HCT116 (cell line): ENCODE results near the gene COL4A4. TPM values are rescaled to one million over a fixed set of nuclear protein-coding genes. Genes with fewer than 3 reads are reported as not detected.
A peak's percentile ranks its signal among the peaks of the same experiment; 100 is the strongest.

Experiments
- ATAC-seq: fragments of 200-7000 bp; cut with Tn5 transposase; 2 replicates; pipeline ENCODE4 v1.9.1; 2020; ENCODE audit warnings: mild to moderate bottlenecking, moderate library complexity
- Bru-seq: library from RNA; stranded (reverse); fragments of 400-500 nt; gene quantifications from one replicate; lab custom pipeline; 2021; lab: Mats Ljungman, UMichigan
- BruChase-seq, 2 experiments: library from RNA; stranded (reverse); fragments of 400-500 nt; gene quantifications; one replicate each; lab custom pipeline; 2021; lab: Mats Ljungman, UMichigan
- BruUV-seq: library from RNA; stranded (reverse); fragments of 400-500 nt; replicated peaks from 2 replicates; lab custom pipeline; 2021; lab: Mats Ljungman, UMichigan
- CTCF ChIA-PET: fragments of 300-600 bp; sonication (Branson Sonifier 250); formaldehyde crosslinking; loops from one replicate; lab custom pipeline; 2021; ENCODE audit warnings: antibody characterized with exemption; lab: Charles Lee
- POLR2A ChIA-PET: fragments of 300-600, 350-600 bp; sonication (Branson Sonifier 250); formaldehyde crosslinking; loops from one replicate; lab custom pipeline; 2021; ENCODE audit warnings: antibody characterized with exemption; lab: Charles Lee
- RAD21 ChIA-PET, 2 experiments: fragments of 300-600 bp; sonication (Branson Sonifier 250); formaldehyde crosslinking; loops; one replicate each; lab custom pipeline; 2023; ENCODE audit warnings: low total read pairs in 2 of 2; ENCODE audit not compliant: uncharacterized antibody in 2 of 2, unreplicated experiment in 2 of 2, low non-redundant PET in 1 of 2; lab: Charles Lee
- DNase-seq: peaks from one replicate; pipeline ENCODE4 v3.0.0-alpha.2; 2010; ENCODE audit warnings: low read depth, low spot score
- H2AFZ ChIP-seq: fragments of 200-600 bp; shearing (Covaris generic), sonication (generic); 2 replicates; pipeline ENCODE4 v1.6.1; 2017; ENCODE audit warnings: low read depth, mixed run types, mixed read lengths, antibody characterized with exemption, low read length; ENCODE audit not compliant: poor library complexity, severe bottlenecking
- H3K27ac ChIP-seq: 2 replicates; pipeline ENCODE4 v1.5.1; 2012; ENCODE audit warnings: low read depth, low read length
- H3K27me3 ChIP-seq: fragments of 200-600 bp; sonication (generic); 2 replicates; pipeline ENCODE4 v1.6.1; 2016; ENCODE audit warnings: mixed run types, low read length, mixed read lengths; ENCODE audit not compliant: insufficient read depth
- H3K36me3 ChIP-seq, 2 experiments: fragments of 200-500 bp in 1 of 2; fragments of 200-600 bp in 1 of 2; sonication (Bioruptor generic) in 1 of 2; sonication (generic) in 1 of 2; 2 replicates each; pipeline versions ENCODE4 v1.5.1 to v1.6.1; 2014 to 2016; ENCODE audit warnings: low read length in 2 of 2, inconsistent platforms in 1 of 2, mixed read lengths in 1 of 2, mixed run types in 1 of 2; ENCODE audit not compliant: insufficient read depth in 2 of 2, control insufficient read depth in 1 of 2
- H3K4me1 ChIP-seq, 2 experiments: fragments of 200-600 bp in 1 of 2; sonication (generic) in 1 of 2; 2 replicates each; pipeline versions ENCODE4 v1.5.1 to v1.6.1; 2012 to 2017; ENCODE audit warnings: low read length in 2 of 2, inconsistent platforms in 1 of 2, mild to moderate bottlenecking in 1 of 2, mixed read lengths in 1 of 2, mixed run types in 1 of 2, moderate library complexity in 1 of 2; ENCODE audit not compliant: insufficient read depth in 2 of 2, control insufficient read depth in 1 of 2
- H3K4me2 ChIP-seq: fragments of 200-600 bp; sonication (generic); 2 replicates; pipeline ENCODE4 v1.6.1; 2017; ENCODE audit warnings: mixed run types, low read length, mixed read lengths
- H3K4me3 ChIP-seq, 2 experiments: fragments of 200-600 bp in 1 of 2; sonication (generic) in 1 of 2; replicated peaks in 1 of 2; 2 replicates each; pipeline ENCODE4 v1.5.1; 2011 to 2016; ENCODE audit warnings: low read length in 2 of 2, control low read depth in 1 of 2, low read depth in 1 of 2, mild to moderate bottlenecking in 1 of 2, mixed read lengths in 1 of 2, mixed run types in 1 of 2
- H3K79me2 ChIP-seq: fragments of 200-600 bp; sonication (generic); 2 replicates; pipeline ENCODE4 v1.6.1; 2017; ENCODE audit warnings: mild to moderate bottlenecking, mixed run types, low read length, moderate library complexity, mixed read lengths; ENCODE audit not compliant: insufficient read depth
- H3K9ac ChIP-seq: fragments of 200-600 bp; sonication (generic); 2 replicates; pipeline ENCODE4 v1.6.1; 2016; ENCODE audit warnings: low read length, mixed read lengths
- H3K9me2 ChIP-seq: fragments of 200-600 bp; sonication (generic), shearing (Covaris generic); 2 replicates; pipeline ENCODE4 v1.6.1; 2017; ENCODE audit warnings: mixed run types, mild to moderate bottlenecking, moderate library complexity; ENCODE audit not compliant: insufficient read depth
- H3K9me3 ChIP-seq, 2 experiments: fragments of 200-500 bp in 1 of 2; fragments of 200-600 bp in 1 of 2; sonication (Bioruptor generic) in 1 of 2; sonication (generic) in 1 of 2; 2 replicates each; pipeline ENCODE4 v1.6.1; 2014 to 2017; ENCODE audit warnings: low read length in 2 of 2, mixed read lengths in 2 of 2, inconsistent platforms in 1 of 2, low read depth in 1 of 2, mild to moderate bottlenecking in 1 of 2, mixed run types in 1 of 2, moderate library complexity in 1 of 2; ENCODE audit not compliant: control insufficient read depth in 1 of 2, insufficient read depth in 1 of 2
- H4K20me1 ChIP-seq: fragments of 200-600 bp; sonication (generic), shearing (Covaris generic); 2 replicates; pipeline ENCODE4 v1.6.1; 2017; ENCODE audit warnings: mixed run types, mild to moderate bottlenecking, moderate library complexity; ENCODE audit not compliant: insufficient read depth
- EGR1 ChIP-seq: IDR thresholded peaks from 2 replicates; pipeline ENCODE4 v1.6.1; 2012; ENCODE audit warnings: low read depth
- ELF1 ChIP-seq: IDR thresholded peaks from 2 replicates; pipeline ENCODE4 v1.6.1; 2012; ENCODE audit warnings: low read depth, borderline replicate concordance
- EZH2 ChIP-seq: fragments of 200-600 bp; sonication (generic); IDR thresholded peaks from 2 replicates; pipeline ENCODE4 v1.6.1; 2017; ENCODE audit warnings: antibody characterized with exemption, mixed run types
- JUND ChIP-seq: IDR thresholded peaks from 2 replicates; pipeline ENCODE4 v1.6.1; 2012
- POLR2AphosphoS5 ChIP-seq: IDR thresholded peaks from 2 replicates; pipeline ENCODE4 v1.6.1; 2011; ENCODE audit warnings: mild to moderate bottlenecking, low read depth, low read length, moderate library complexity
- SIN3A ChIP-seq: IDR thresholded peaks from 2 replicates; pipeline ENCODE4 v1.6.1; 2012; ENCODE audit warnings: low read depth
- SP1 ChIP-seq: IDR thresholded peaks from 2 replicates; pipeline ENCODE4 v1.6.1; 2012; ENCODE audit warnings: low read depth
- ZNF274 ChIP-seq: fragments of 200-500 bp; sonication (Bioruptor generic); IDR thresholded peaks from 2 replicates; pipeline ENCODE4 v1.6.1; 2014; ENCODE audit warnings: mild to moderate bottlenecking, low read depth, low read length, inconsistent platforms
- intact Hi-C: fragments of 100-400 bp; cut with micrococcal nuclease; formaldehyde crosslinking; loops from 2 replicates; pipeline ENCODE4 v1.10.0; 2022
- long read RNA-seq: library from polyadenylated mRNA; unstranded; transcript quantifications from one replicate; pipeline ENCODE4 v2.0.0, GENCODE V29; 2021; ENCODE audit not compliant: unreplicated experiment
- polyA plus RNA-seq: library from polyadenylated mRNA; unstranded; fragments of >200 nt; gene quantifications from 2 replicates; pipeline ENCODE4 v1.2.1, GENCODE V29; 2012; ENCODE audit warnings: missing spikeins
- total RNA-seq: library from RNA; stranded (reverse); gene quantifications from one replicate; pipeline ENCODE4 v1.2.1, GENCODE V29; 2021; ENCODE audit not compliant: unreplicated experiment
- TF ChIP-seq, protein P1 (sequence below): IDR thresholded peaks from 2 replicates; pipeline ENCODE4 v1.6.1; 2012
- TF ChIP-seq, protein P2 (sequence below): IDR thresholded peaks from 2 replicates; pipeline ENCODE4 v1.6.1; 2012; ENCODE audit warnings: low read depth
- TF ChIP-seq, protein P3 (sequence below): IDR thresholded peaks from 2 replicates; pipeline ENCODE4 v1.6.1; 2012

The COL4A4 gene
- total RNA-seq (5.9 TPM), Bru-seq, nascent RNA (percentile 52 among the genes with signal in this experiment), BruChase-seq, experiment 1, labeled RNA remaining after a 6-hour chase (percentile 41 among the genes with signal in this experiment), BruChase-seq, experiment 2, labeled RNA remaining after a 2-hour chase (percentile 54 among the genes with signal in this experiment)
- polyA plus RNA-seq, result 1.9 and 2.0 TPM in 2 replicates
- long read RNA-seq, partial matches to known transcripts, result 3 of 14 reads
- long read RNA-seq, other reads (novel, unspliced or antisense), result 11 of 14 reads

DNA sequence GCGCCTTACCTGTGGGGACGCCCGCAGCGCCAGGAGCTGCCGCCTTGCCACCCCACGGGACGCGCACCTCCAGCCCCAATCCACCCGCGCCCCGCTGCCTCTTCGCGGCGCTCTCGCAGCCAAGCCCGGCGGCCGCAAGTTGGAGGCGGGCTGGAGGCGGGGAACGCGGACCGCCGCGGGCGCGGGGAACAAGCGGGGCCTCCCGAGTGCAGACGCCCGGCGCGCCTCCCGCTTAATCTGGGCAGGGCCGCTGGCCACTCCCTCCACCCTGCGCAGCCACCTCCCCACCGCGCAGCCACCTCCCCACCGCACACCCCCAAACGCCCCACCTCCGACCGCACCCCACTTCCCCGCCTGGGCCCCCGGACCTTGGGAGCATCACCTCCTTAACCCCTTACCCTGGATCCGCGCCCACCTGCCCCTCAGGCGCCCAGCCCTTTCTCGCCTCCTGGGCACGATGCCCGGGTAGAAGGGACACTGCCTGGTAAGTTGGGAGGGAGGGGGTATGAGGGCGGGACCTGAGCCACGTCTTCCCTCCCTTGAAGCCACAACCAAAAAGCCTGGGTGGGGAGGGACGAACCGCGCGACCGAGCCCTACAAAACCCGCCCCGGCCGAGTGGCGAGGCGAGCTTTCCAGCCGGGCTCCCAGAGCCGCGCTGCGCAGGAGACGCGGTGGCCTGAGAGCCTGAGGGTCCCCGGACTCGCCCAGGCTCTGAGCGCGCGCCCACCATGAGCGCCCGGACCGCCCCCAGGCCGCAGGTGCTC lies at the start of gene COL4A4, which contains the start of gene COL4A3:
TSS of gene COL4A4 (minus strand) at position 208 of the 765 bp plus-strand sequence. CDS start 16,722 bp downstream, outside the sequence.
TSS of gene COL4A3 (plus strand) at position 627 of the 765 bp plus-strand sequence. CDS start at position 730, 103 bp downstream.
- POLR2A ChIA-PET, result no interaction called here
- RAD21 ChIA-PET, result no interaction called here
- TF ChIP-seq JUND (no peak), POLR2AphosphoS5 (peak; percentile 36; the same call in 1 of the 2 replicates), ELF1 (no peak), SP1 (peak; percentile 6; the same call in 1 of the 2 replicates), SIN3A (peak; percentile 47; the same call in 1 of the 2 replicates), EGR1 (no peak), EZH2 (no peak), ZNF274 (no peak)
- TF ChIP-seq, protein P1, sequence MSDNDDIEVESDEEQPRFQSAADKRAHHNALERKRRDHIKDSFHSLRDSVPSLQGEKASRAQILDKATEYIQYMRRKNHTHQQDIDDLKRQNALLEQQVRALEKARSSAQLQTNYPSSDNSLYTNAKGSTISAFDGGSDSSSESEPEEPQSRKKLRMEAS, result peak; percentile 46
- TF ChIP-seq, protein P2, sequence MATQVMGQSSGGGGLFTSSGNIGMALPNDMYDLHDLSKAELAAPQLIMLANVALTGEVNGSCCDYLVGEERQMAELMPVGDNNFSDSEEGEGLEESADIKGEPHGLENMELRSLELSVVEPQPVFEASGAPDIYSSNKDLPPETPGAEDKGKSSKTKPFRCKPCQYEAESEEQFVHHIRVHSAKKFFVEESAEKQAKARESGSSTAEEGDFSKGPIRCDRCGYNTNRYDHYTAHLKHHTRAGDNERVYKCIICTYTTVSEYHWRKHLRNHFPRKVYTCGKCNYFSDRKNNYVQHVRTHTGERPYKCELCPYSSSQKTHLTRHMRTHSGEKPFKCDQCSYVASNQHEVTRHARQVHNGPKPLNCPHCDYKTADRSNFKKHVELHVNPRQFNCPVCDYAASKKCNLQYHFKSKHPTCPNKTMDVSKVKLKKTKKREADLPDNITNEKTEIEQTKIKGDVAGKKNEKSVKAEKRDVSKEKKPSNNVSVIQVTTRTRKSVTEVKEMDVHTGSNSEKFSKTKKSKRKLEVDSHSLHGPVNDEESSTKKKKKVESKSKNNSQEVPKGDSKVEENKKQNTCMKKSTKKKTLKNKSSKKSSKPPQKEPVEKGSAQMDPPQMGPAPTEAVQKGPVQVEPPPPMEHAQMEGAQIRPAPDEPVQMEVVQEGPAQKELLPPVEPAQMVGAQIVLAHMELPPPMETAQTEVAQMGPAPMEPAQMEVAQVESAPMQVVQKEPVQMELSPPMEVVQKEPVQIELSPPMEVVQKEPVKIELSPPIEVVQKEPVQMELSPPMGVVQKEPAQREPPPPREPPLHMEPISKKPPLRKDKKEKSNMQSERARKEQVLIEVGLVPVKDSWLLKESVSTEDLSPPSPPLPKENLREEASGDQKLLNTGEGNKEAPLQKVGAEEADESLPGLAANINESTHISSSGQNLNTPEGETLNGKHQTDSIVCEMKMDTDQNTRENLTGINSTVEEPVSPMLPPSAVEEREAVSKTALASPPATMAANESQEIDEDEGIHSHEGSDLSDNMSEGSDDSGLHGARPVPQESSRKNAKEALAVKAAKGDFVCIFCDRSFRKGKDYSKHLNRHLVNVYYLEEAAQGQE, result no peak
- TF ChIP-seq, protein P3, sequence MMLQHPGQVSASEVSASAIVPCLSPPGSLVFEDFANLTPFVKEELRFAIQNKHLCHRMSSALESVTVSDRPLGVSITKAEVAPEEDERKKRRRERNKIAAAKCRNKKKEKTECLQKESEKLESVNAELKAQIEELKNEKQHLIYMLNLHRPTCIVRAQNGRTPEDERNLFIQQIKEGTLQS, result no peak
- CTCF ChIA-PET, result no interaction called here
- H3K36me3 ChIP-seq, result no peaks in the 10 kb centered on the region
- peak within 1 kb of the TSS; percentile 74 for H2AFZ ChIP-seq
- peak within 1 kb of the TSS; percentile 64 for H3K27ac ChIP-seq
- peaks cover 5 to 12% of the 10 kb centered on the region in 2 experiments; a peak in 3 of 4 replicates for H3K4me1 ChIP-seq
- H3K4me2 ChIP-seq, result peak within 1 kb of the TSS; percentile 92
- intact Hi-C loops, result no loop called here
- no TSS peak for BruUV-seq
- H3K4me3 ChIP-seq, result peak within 1 kb of the TSS; percentile 63 to 74
- no peaks in the 10 kb centered on the region for H3K27me3 ChIP-seq
- no peaks in the 10 kb centered on the region for H3K9me2 ChIP-seq
- H3K79me2 ChIP-seq, result no peaks in the 10 kb centered on the region
- ATAC-seq, result peak; percentile 91
- DNase-seq, result peak; percentile 61
- no peaks in the 10 kb centered on the region for H3K9me3 ChIP-seq
- no peaks in the 10 kb centered on the region for H4K20me1 ChIP-seq
- peak within 1 kb of the TSS; percentile 62 for H3K9ac ChIP-seq
